ENCODE data around the gene CREBRF. TPM values are rescaled to one million over a fixed set of nuclear protein-coding genes. Genes with fewer than 3 reads are reported as not detected.

Gene CREBRF
- total and polyA plus RNA-seq, 12 donors: 5.3 to 38.2 (median 20.8) TPM

- H3K4me3 ChIP-seq: no peak overlapping the region
- H3K27ac ChIP-seq: no peak overlapping the region
- TF ChIP-seq POLR2A (IDR thresholded peaks at IDR 0.05): no peak
- TF ChIP-seq, protein P1, sequence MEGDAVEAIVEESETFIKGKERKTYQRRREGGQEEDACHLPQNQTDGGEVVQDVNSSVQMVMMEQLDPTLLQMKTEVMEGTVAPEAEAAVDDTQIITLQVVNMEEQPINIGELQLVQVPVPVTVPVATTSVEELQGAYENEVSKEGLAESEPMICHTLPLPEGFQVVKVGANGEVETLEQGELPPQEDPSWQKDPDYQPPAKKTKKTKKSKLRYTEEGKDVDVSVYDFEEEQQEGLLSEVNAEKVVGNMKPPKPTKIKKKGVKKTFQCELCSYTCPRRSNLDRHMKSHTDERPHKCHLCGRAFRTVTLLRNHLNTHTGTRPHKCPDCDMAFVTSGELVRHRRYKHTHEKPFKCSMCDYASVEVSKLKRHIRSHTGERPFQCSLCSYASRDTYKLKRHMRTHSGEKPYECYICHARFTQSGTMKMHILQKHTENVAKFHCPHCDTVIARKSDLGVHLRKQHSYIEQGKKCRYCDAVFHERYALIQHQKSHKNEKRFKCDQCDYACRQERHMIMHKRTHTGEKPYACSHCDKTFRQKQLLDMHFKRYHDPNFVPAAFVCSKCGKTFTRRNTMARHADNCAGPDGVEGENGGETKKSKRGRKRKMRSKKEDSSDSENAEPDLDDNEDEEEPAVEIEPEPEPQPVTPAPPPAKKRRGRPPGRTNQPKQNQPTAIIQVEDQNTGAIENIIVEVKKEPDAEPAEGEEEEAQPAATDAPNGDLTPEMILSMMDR (IDR thresholded peaks at IDR 0.05): no peak
- H3K9me3 ChIP-seq (replicated peaks in 1 of 3): no peaks in the 10 kb centered on the region
- WGBS, 4 donors: 75 to 82% (median 79%) methylated on average over 5 of the region's 5 CpGs
- H3K36me3 ChIP-seq (replicated peaks in 1 of 2): no peaks in the 10 kb centered on the region
- H3K4me1 ChIP-seq (replicated peaks in 1 of 2): peaks cover 0 to 4% of the 10 kb centered on the region in 2 donors
- DNase-seq: no peak
- intact Hi-C loops (cut with DNase I): no loop called here
- no peaks in the 10 kb centered on the region for H3K27me3 ChIP-seq
Measured at GRCh38 chr5:173051746-173052145, 4.4 kb upstream of the CREBRF start.

DNA sequence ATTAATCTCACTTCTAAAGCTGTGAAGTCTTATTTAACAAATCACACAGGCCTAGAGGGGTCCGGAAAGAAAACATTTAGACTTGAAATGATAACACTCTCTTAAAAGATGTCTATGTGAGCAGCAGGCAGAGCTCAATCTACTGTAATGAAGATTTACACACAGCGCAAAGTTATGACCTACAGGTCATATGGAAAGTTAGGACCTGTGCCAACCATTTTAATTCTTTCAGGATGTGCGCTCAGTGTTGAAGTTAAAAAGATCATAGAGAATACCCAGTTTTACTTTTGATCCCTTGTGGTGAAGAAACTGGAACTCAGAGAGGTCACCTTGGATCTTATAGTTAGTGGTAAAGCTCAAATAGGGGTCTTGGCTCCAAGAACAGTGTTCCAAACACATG is 3.1 kb upstream of the CREBRF start:
- H3K27me3 ChIP-seq: no peaks in the 10 kb centered on the region
- intact Hi-C loops (cut with DNase I): no loop called here
- TF ChIP-seq POLR2A (IDR thresholded peaks at IDR 0.05): no peak
- H3K36me3 ChIP-seq (replicated peaks in 1 of 2): no peaks in the 10 kb centered on the region
- peaks cover 6 to 7% of the 10 kb centered on the region in 2 donors for H3K4me1 ChIP-seq (replicated peaks in 1 of 2)
- H3K27ac ChIP-seq: no peak overlapping the region
- 67 to 77% (median 72%) methylated on average over 3 of the region's 3 CpGs for WGBS, 4 donors
- H3K9me3 ChIP-seq (replicated peaks in 1 of 3): no peaks in the 10 kb centered on the region
- H3K4me3 ChIP-seq: no peak overlapping the region
- DNase-seq: no peak

GRCh38 chr5:173055042-173055721 is 970 bp upstream of the CREBRF start:
- no peaks in the 10 kb centered on the region for H3K36me3 ChIP-seq (replicated peaks in 1 of 2)
- TF ChIP-seq, protein P1 (IDR thresholded peaks at IDR 0.05): no peak
- TF ChIP-seq POLR2A (IDR thresholded peaks at IDR 0.05): no peak
- H3K27ac ChIP-seq: no peak overlapping the region
- DNase-seq: no peak
- no peaks in the 10 kb centered on the region for H3K27me3 ChIP-seq
- intact Hi-C loops (cut with DNase I): no loop called here
- peak overlapping the region in 3 of 4 donors; percentile 64 to 99 (median 95) for H3K4me3 ChIP-seq
- WGBS, 4 donors: 25 to 27% (median 26%) methylated on average over 10 of the region's 10 CpGs
- peaks cover 9 to 17% of the 10 kb centered on the region in 2 donors for H3K4me1 ChIP-seq (replicated peaks in 1 of 2)
- no peaks in the 10 kb centered on the region for H3K9me3 ChIP-seq (replicated peaks in 1 of 3)

DNA sequence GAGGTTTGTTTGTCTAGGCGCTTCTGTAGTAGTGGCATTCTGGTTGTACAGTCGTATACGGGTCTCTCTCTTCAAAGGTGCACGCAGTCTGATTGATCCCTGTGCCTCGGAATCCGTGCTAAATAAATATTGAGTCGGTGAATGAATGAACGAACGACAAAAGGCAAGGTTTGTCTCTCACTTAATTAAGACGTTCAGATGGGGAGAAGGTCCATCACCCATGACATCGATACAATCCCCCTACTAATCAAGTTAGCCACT is 500 bp upstream of the CREBRF start:
- intact Hi-C loops (cut with DNase I): no loop called here
- peak overlapping the region in 2 of 5 donors; percentile 94 to 99 for H3K27ac ChIP-seq
- H3K36me3 ChIP-seq (replicated peaks in 1 of 2): no peaks in the 10 kb centered on the region
- H3K9me3 ChIP-seq (replicated peaks in 1 of 3): no peaks in the 10 kb centered on the region
- H3K27me3 ChIP-seq: no peaks in the 10 kb centered on the region
- peak overlapping the region in 3 of 4 donors; percentile 64 to 99 (median 95) for H3K4me3 ChIP-seq
- no peak for DNase-seq
- 0 to 1% (median 1%) methylated on average over 11 of the region's 11 CpGs for WGBS, 4 donors
- H3K4me1 ChIP-seq (replicated peaks in 1 of 2): peaks cover 9 to 17% of the 10 kb centered on the region in 2 donors
- TF ChIP-seq POLR2A (IDR thresholded peaks at IDR 0.05): no peak
- TF ChIP-seq, protein P1 (IDR thresholded peaks at IDR 0.05): no peak

GRCh38 chr5:173056783-173057061 is 570 bp downstream of the CREBRF start:
- intact Hi-C loops (cut with DNase I): no loop called here
- 0 to 1% methylated on average over 26 to 27 of the region's 27 CpGs; no CpG with 5 or more reads in 2 of the 4 donors for WGBS, 4 donors

More at GRCh38 chr5:173056783-173057061, 570 bp downstream of the CREBRF start:
- no peaks in the 10 kb centered on the region for H3K36me3 ChIP-seq (replicated peaks in 1 of 2)
- no peak for TF ChIP-seq POLR2A (IDR thresholded peaks at IDR 0.05)
- TF ChIP-seq, protein P1 (IDR thresholded peaks at IDR 0.05): no peak
- peak overlapping the region; percentile 86 to 99 (median 96) for H3K4me3 ChIP-seq
- DNase-seq: peak in 1 of 7 donors; percentile 91
- no peaks in the 10 kb centered on the region for H3K27me3 ChIP-seq
- H3K27ac ChIP-seq: peak overlapping the region; percentile 87 to 99 (median 94)
- no peaks in the 10 kb centered on the region for H3K9me3 ChIP-seq (replicated peaks in 1 of 3)
- H3K4me1 ChIP-seq (replicated peaks in 1 of 2): peaks cover 9 to 22% of the 10 kb centered on the region in 2 donors

Measured in adrenal gland (tissue), 12 donors.